Measurements from ENCODE around the gene SLC66A1.

Gene SLC66A1

DNA sequence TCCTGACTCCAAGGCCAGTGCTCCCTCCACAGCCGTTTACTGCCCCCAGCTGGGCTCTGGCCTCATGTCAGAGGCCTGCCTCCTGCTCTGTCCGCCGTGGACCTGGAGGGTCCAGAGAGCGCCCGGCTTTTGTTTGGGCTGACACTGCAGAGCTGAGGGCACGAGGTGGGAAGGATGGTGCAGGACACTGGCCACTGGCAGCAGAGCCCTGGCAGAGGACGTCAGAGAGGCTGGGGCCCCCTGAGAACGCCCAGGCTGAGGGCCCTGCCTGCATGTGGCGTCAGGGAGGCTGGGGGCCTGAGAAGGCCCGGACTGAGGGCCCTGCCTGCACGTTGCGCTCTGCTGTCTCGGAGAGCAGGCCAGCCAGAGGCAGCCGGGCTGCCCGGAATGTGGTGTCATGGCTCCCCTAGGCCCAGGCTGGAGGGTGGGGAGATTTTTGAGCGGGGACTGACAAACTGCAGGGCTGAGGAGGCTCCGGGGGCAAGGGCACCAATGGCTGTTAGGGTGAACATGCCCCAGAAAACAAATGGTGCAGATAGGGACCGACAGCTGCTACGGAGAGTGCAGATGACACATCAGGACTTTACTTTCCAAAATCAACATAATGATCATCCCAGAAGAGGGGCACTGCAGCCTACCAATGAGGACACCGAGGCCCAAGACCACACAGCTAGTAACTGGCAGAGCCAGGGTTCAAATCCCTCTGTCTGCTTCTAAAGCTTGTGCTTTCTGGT lies 31.7 kb downstream of the SLC66A1 start:
- DNase-seq: no peak

DNA sequence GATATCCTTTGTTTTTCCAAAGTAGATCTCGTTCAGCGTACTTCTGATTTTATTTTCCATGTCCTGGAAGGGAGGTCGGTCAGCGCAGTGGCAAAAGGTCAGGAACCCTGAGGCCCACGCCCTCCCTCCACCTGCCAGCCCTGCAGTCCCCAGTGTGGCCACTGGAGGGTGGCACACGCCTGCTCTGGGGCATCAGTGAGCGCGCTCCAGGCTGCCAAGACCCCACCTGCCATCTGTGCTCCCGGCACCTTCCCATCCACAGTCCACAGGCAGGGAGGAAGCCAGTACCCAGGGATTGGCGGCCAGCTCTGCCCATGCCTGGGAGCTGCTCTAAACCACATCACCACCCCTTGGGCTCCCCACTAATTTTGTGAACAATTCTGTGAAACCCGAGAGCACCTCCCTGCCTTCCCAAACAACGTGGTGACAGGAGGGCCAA lies 32.3 kb downstream of the SLC66A1 start:
- no peak for DNase-seq

DNA sequence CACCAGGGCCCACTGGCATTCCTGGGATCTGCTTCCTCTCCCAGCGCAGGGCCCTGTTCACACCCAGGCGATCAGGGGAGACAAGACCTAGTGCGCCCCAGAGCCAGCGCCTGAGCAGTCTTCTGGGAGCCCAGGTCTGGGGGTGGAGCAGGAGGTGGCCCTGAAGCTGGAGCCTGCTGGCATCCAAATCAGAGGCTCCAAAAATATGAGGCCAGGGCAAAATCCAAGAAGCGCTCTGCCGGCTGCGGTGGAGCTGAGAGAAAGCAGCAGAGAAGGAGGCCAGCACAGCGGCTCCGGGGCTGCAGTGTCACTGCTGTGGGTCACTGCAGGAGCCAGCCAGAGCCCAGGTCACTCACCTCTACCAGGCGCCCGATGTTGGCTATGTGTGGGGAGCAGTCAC lies 32.7 kb downstream of the SLC66A1 start:
- no peak for DNase-seq

DNA sequence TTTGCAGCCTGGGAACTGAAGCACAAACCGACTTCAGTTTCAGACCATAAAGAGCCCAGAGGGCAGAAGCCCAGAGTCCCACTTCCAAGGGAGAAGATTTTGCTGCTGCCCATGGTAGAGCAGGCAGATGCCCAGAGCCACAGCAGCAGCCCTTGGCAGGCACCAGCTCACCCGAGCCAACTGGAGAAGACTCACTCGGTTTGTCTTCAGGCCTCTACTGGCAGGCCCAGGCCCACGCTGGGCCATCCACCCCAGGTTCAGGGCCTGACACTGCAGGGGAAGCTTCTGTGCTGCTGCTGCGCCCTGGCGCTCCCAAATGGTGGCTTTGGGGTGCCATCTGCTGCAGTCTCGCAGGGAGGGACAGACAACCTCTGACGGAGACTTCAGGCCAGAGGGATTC lies 33.3 kb downstream of the SLC66A1 start:
- DNase-seq: no peak

DNA sequence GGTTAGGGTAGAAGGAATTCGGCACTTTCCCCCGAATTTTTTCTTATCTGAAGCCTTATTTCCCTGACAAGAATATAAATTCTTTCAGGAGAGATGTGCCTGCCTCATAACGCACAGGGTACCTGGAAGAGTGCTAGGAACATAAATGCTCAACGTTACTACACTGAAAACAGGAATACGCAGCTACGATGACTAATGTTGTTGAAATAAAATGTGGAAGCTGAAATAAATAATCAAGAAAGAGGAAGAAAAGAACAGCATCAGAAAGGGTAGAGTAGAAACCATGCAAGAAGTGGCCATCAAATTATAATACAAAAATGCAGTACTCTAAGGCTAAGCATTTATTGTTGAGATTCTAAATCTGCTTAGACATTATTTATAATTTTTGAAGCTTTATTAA lies 33.9 kb downstream of the SLC66A1 start:
- no peak for DNase-seq

DNA sequence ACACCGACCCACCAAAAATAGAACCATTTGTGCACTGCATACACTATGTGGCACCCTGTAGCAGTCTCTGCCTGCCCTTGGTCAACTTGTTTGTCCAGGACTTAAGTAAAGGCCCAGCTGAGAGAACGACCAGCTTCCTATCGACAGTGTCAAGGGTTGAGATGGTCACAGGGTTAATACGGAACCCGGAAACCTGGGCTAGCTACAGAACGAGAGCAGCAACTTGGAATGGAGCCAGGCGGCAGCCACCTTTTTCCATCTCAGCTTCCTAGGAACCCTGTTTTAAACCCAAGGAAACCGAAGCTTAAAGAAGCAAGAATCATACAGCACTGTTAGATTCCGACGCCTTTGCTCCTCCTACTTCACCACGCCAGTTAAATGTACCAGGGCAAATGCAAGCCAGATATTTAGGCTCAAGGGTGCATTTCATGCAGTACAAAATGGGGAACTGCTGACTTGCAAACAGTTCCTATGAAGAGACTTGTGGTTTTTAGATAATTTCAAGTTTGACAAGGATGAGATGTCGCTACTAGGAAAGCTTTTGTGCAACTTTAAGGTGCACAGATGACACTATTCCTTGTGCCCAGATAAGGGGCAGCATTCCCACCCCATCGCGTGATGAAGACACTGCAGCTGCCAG lies 35.5 kb downstream of the SLC66A1 start:
- DNase-seq: no peak

DNA sequence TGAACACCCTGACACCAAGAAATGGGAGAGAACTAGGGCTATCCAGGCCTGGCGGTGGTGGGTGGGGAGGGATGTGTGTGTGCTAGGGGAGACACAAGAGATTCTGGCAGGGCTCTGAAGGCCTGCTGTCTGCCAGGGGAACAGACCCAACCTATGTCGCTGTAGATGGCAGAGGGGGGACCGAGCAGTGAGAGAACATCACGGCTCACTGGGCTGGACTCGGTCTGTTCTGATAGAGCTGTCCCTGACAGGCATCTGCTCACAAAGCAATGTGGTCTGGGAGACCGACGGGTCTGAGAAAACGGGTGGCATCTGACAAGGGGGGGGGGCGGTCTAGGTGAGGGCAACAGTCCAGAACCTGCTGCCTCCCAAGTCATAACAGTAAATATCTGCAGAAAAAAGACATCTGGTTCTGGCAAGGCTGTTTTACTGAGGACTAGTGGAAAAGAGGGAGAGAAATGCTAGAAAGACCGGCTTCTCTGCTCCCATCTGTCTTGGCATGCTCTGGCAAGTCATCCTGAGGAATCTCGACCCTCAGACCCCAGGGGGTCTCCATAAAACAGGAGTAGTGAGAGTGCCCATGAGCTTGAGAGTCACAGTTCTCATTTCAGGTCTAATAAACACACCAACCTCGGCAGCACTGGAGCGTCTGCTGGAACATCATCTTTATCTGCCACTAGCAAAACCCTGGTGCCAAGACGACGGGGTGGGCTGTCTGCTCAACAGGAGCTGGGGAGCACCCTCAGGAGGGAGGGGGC lies 36.5 kb downstream of the SLC66A1 start:
- DNase-seq: no peak

DNA sequence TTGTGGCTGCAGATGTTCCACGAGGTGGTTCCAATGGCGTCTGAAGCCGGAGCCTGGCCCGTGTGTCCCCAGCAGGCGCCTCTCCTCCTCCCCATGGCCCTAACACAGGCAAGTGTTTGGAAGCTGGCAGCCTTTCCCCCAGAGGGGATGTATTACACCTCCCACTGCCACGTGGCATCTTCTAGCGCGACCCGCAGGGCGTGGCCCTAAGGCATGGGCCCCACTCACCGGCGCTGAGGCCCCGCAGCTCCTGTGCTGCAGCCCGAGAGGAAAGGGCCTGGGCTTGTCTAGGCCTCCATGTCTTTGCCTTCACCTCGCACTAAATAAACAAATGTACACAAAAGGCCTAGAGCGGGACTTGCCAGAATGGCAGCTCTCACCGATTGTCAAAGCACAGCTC lies 37.9 kb downstream of the SLC66A1 start:
- DNase-seq: no peak

DNA sequence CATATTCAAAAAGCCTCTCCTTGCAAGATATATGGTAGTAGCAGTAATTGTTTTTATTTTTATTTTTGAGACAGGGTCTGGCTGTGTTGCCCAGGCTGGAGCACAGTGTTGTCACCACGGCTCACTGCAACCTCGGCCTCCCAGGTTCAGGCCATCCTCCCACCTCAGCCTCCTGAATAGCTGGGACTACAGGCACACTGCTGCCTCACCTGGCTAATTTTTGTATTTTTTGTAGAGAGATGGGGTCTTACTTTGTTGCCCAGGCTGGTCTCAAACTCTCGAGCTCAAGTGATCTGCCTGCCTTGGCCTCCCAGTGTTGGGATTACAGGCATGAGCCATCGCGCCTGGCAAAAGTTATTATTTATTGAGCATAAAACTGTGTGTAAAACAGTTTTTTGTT lies 38.4 kb downstream of the SLC66A1 start:
- DNase-seq: no peak

DNA sequence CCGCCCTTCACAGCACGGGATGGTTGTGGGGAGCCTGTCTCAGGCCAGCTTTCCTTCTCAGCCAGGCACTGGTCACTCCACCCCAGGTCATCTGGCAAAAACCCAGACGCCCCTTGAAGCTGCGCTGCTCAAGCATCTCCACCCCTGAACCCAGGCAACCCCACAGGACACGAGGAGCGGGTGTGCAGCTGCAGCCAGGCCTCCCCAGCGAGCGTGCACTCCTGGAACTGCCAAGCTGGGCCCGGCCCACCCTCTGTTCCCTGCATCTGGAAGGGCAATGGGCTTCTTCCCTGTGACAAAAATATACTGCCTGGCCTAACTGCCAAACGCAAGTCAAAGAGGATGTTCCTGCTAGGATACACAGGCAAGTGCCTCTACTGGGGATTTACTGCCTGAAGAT lies 39.7 kb downstream of the SLC66A1 start:
- DNase-seq: no peak

DNA sequence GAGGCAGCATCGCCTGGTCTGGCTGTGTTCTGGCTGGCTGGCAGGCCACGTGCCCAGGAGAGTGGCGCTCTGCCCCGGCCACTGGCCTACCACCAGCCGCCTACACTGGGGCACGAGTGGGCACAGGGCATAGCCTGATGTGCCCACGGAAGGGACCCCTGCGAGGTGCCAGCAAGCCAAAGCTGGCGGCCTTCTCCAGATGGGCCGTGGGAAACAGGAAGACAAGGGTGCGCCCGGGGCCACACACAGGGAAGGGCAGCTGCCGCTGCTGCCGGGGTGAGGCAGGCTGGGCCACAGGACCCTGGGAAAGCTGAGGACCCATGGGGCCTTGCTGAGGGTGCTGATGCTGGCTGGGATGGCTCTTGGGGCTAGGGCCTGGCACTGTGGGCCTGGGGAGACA lies 40.7 kb downstream of the SLC66A1 start:
- no peak for DNase-seq

DNA sequence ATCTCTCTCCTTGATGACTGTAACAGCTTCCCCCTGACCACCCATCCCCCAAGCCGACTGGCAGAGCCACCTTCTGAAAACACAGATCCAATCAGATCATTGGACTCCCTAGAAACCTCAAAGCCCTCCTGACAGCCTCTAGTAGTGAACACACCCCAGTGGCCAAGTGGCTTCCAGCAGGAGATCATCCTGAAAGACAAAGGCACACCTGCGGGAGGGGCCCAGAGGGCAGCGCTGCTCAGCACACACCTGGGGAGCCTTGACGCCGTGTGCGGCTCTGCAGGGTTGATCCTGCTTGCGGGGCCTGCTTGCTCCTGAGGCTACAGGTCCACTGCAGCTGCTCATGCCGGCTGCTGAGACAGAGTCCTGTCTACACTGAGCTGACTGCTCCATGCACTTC lies 41.5 kb downstream of the SLC66A1 start:
- peak; percentile 93 for DNase-seq

DNA sequence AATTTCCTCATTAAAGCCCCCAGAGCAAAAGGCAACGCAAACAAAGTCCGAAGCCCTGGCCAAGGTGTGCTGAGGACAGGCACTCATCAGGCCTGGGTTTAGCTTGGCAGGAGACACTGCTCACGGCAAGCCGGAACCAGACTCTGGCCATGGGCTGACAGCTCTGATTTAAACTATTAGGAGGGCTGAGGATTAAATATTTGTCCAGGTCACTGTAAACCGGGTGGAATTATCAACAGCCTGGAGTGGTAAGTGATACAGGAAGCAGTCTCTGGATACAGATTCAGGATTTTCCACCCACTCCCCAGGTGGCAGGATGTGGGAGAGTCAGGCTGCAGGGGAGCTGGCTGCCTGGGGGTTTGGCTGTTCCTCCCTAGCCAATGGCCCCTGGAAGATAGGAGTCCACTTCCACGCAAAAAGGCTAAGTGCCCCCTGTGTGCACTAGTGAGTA lies 42.4 kb downstream of the SLC66A1 start:
- DNase-seq: peak; percentile 85

DNA sequence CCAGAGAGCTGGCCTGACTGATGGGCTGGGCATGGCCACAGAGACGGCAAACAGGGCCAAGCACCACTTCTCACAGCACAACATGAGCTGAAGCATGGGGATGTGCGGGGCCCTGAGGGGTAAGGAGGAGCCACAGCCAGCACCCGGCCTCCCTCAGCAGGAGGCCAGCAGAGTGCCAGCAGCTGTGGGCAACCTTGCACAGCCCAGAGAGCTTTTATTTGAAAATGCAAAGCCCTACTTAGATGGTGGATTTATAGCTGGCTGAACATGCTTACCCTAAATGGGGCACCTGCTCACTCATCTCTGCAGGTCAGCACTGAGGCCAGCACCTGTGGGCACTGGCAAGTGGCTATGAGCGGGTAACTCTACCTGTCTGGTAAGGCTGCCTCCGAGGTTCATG lies 44.1 kb downstream of the SLC66A1 start:
- peak; percentile 93 for DNase-seq

DNA sequence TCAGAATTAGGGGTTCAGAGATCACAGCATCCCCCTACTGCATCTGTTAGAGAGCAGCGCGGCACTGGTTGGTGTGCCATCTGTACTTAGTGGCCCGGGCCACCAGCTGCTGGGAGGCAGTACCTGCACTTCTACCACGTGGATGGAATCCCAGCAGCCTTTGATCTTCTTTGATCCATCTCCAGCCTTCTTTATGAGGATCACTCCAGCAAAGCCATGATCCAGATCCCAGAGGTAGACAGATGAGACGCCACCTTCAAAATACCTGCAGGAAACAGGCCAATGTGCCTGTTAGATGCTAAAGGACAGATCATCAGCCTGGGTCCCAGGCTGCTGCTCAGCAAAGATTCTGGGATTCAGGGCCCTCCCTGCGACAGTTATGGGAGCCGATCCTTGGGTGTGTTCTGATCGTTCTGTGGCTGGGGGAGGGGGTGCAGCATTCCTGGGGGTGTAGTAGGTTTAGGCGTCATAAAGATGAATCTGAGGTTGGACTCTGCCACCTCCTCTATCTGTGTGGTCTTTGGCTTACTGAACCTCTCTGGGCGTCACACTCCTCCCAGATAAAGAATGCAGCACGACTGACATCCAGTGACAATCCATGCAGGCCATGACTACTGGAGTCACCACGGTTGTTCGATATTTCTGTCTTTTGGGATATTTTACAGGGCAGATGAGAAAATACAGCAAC lies 45.3 kb downstream of the SLC66A1 start:
- DNase-seq: peak; percentile 66

DNA sequence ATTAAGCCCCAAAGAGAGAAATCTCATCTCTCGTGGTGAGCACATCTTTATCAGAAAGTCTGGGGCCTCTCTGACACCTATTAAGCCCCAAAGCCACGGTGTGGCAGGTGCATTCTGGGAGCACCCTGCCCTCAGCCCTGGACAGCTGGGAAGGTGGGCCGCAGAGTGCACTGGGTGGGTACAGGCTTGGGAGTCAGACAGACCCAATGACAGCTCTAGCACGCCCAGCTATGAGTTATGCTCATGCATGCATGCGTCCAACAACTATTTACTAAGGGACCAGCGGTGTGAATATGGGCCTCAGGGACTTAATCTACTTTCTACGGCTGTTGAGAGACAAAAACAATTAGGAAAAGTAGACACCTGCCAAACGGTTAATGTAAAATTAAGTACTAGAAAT lies 46.6 kb downstream of the SLC66A1 start:
- DNase-seq: no peak

DNA sequence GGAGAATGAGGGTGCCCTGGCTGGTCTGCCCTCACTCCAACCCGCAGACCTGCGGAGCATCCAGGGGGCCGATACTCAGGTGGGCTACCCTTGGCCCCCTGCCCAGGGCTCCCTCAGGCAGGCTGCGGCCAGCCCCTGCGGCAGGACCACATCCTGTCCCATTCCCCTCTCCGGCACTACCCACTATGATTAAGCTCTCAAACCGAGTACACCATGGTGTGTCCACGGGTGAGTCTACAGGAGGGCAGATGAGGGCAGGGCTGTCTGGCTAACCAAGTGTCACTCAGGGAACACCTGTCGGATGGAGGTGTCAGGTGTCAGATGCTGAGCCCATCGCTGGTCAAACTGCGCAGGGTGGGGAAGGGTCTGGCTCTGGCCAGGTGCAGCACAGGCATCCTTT lies 47.2 kb downstream of the SLC66A1 start:
- DNase-seq: peak; percentile 75

DNA sequence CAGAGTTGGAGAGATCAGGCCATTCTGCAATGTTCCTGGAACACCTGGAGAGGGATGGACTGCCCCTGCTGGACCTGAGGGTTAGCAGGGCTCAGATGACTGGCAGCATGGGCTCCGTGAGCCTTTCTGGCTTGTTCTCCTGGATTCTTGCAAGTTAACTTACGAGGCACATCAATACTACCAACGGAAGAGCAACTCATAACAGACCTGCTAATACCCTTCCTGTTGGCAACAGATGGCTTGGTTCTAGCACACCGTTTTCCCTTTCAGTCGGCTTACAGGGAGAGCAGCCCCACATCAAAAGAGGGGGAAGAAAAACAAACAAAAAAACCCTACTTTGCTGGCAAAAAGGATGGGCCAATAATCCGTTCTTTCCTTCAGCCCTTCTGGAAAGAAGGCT lies 47.9 kb downstream of the SLC66A1 start:
- DNase-seq: no peak

DNA sequence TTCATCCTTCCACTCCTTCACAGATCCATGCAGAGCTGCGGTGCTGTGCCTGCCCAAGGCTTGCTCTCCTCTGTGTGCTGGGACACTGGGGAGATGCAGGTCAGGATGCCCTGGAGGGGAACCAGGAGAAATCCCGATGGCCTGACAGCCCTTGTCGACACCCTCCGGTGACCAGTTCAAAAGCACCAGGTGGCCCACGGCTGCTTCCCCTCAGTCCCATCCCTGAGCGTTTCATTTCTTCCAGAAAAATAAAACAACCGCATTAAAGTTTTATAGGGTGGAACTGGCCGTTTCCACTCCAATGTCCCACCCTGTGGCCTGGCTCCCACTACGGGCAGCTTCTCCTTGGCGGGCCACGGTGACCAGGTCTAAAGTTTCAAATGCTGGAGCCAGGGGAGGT lies 48.3 kb downstream of the SLC66A1 start:
- no peak for DNase-seq

DNA sequence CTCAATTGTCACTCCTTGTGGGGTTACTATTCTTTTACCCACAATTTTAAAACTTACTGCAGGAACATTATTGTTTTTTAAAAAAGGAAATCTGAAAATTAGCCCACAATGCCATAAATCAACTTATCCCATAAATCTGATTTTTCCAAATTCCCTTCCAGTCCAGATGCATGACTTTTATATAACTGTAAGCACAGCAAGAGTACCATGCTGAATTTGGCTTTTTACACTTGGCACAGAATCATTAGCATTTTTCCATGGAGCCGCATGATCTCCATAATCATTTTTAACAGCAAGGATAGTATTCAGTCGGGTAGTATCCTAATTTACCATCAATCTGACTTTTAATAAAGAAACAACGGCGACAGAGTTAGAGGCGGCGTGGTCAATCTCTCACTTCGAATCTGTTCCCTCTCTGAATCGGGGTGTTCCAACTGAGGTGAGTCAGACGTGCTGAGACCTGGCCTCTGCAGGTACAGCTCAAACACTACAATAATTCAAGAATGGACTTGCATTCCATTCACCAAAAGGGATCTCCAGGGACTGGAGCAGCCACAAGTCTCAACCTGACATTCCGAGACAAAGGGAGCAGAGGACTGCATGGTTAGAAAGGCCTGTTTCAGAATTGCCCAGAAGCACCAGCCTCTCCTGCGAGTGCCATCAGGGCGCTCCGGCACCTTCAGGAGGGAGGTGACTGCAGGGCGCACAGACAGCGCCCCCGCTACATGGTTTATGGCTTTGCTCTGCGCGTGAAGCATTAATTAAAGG lies 48.9 kb downstream of the SLC66A1 start:
- no peak for DNase-seq

DNA sequence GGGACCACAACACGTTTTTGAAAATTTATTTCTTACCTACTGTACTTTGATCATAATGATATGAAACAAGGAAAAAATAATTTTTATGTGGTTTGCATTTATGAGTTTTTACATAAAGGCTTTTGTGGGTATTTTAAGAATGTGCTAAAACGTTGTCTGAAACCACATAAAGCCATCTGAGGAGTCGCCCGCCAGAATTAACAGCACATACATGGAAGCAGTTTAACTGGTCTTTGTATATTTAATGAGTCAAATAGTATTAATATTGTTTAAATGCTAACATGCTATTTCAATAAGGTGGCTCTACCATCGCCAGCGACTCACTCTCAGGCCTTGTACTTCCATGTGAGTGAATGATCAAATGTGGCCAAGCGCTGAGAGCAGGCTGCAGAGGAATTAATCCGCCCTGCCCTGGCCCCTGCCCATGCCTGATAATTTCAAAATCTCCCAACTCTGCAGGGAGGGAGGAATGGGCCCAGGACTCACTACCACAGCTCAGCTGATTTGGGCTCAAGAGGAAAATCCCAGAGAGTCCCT lies 49.6 kb downstream of the SLC66A1 start:
- DNase-seq: no peak

DNA sequence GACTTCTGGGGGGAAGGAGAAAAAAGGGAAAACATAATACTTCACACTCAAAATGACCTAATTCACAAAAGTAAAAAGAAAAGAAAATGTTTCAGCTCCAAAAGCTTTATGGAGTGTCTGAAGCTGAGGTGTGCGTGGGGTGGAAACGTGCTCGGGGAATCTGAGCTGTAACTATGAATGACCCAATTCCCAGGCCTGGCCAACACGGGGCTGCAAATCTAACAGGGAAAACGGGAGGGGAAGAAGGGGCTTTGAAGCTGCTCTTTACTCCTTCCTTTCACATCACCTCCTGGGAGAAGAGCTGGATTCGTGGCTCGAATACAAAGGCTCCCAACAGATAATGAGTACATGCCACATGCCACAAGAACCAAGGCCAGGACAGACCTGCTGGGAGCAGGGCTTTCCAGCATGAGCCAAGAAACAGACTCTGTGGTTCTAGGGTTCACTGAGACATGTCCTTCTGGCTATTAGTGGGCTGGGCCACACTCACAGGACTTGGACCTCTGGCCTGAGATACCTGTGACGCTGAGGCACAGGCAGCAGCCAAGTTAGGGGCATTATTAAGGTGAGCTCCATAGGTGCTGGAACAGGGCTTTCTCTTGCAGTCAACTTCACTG lies 51.5 kb downstream of the SLC66A1 start:
- no peak for DNase-seq
